ENCODE results near the gene NXPH2. TPM values are rescaled to one million over a fixed set of nuclear protein-coding genes. Genes with fewer than 3 reads are reported as not detected.

The NXPH2 gene
- total and polyA plus RNA-seq, 10 donors, result not detected

GRCh38 chr2:138671566-138671965 lies 108.6 kb downstream of the NXPH2 start:
- no peak overlapping the region for H3K27ac ChIP-seq
- intact Hi-C loops (cut with DNase I; ENCODE audit: low total_unique reads), result no loop called here
- 78 to 87% (median 82%) methylated on average over 10 of the region's 10 CpGs for WGBS, 5 donors
- no peaks in the 10 kb centered on the region for H3K27me3 ChIP-seq (replicated peaks in 1 of 7)
- no peak for TF ChIP-seq POLR2A (IDR thresholded peaks at IDR 0.05)
- TF ChIP-seq POLR2AphosphoS5 (IDR thresholded peaks at IDR 0.05), result no peak
- no peak for TF ChIP-seq CTCF (IDR thresholded peaks at IDR 0.05 in 8 of 11, conservative IDR thresholded peaks at IDR 0.05 in 3 of 11)
- H3K9me3 ChIP-seq, result no peaks in the 10 kb centered on the region
- no peaks in the 10 kb centered on the region for H3K4me1 ChIP-seq
- DNase-seq, result no peak
- H3K4me3 ChIP-seq, result no peak overlapping the region
- H3K36me3 ChIP-seq, result no peaks in the 10 kb centered on the region

- no peak for TF ChIP-seq POLR2A (IDR thresholded peaks at IDR 0.05)
- no peak for TF ChIP-seq POLR2AphosphoS5 (IDR thresholded peaks at IDR 0.05)
- TF ChIP-seq CTCF (IDR thresholded peaks at IDR 0.05 in 8 of 11, conservative IDR thresholded peaks at IDR 0.05 in 3 of 11), result no peak
- 79 to 89% (median 86%) methylated on average over 5 of the region's 5 CpGs for WGBS, 5 donors
- intact Hi-C loops (cut with DNase I; ENCODE audit: low total_unique reads), result no loop called here
- Histone ChIP-seq H3K27ac (no peak overlapping the region), H3K4me3 (no peak overlapping the region), H3K9me3 (no peaks in the 10 kb centered on the region), H3K27me3 (replicated peaks in 1 of 7) (no peaks in the 10 kb centered on the region), H3K36me3 (no peaks in the 10 kb centered on the region), H3K4me1 (no peaks in the 10 kb centered on the region)
- no peak for DNase-seq
These were observed 109.5 kb downstream of the NXPH2 start for GRCh38 chr2:138670734-138671133.

GRCh38 chr2:138665937-138666336 lies 114.3 kb downstream of the NXPH2 start:
- Histone ChIP-seq H3K4me3 (no peak overlapping the region), H3K27ac (no peak overlapping the region), H3K27me3 (replicated peaks in 1 of 7) (no peaks in the 10 kb centered on the region), H3K9me3 (no peaks in the 10 kb centered on the region), H3K4me1 (no peaks in the 10 kb centered on the region), H3K36me3 (no peaks in the 10 kb centered on the region)
- intact Hi-C loops (cut with DNase I; ENCODE audit: low total_unique reads), result no loop called here
- TF ChIP-seq POLR2A (IDR thresholded peaks at IDR 0.05) (no peak), CTCF (IDR thresholded peaks at IDR 0.05 in 8 of 11, conservative IDR thresholded peaks at IDR 0.05 in 3 of 11) (no peak), POLR2AphosphoS5 (IDR thresholded peaks at IDR 0.05) (no peak)
- no peak for DNase-seq
- WGBS, 5 donors, result 76 to 93% (median 89%) methylated on average over 2 of the region's 2 CpGs

GRCh38 chr2:138658187-138658894 lies 121.8 kb downstream of the NXPH2 start:
- Histone ChIP-seq H3K9me3 (no peaks in the 10 kb centered on the region), H3K36me3 (no peaks in the 10 kb centered on the region), H3K27ac (no peak overlapping the region), H3K27me3 (replicated peaks in 1 of 7) (no peaks in the 10 kb centered on the region), H3K4me3 (no peak overlapping the region), H3K4me1 (no peaks in the 10 kb centered on the region)
- no peak for DNase-seq
- 82 to 93% (median 90%) methylated on average over 3 of the region's 3 CpGs for WGBS, 5 donors
- intact Hi-C loops (cut with DNase I; ENCODE audit: low total_unique reads), result no loop called here
- TF ChIP-seq POLR2AphosphoS5 (IDR thresholded peaks at IDR 0.05), result no peak
- TF ChIP-seq CTCF (IDR thresholded peaks at IDR 0.05 in 8 of 11, conservative IDR thresholded peaks at IDR 0.05 in 3 of 11), result no peak
- no peak for TF ChIP-seq POLR2A (IDR thresholded peaks at IDR 0.05)

All from spleen (tissue), 11 donors.